Suprapubic skin (tissue), 4 donors: ENCODE measurements around the gene SIMC1. TPM values are rescaled to one million over a fixed set of nuclear protein-coding genes. Genes with fewer than 3 reads are reported as not detected.
"Not testable (repeated sequence)": the region's sequence is repeated elsewhere in the genome, so short reads cannot be mapped to it uniquely, and the experiment has no call there.

Experiments used
- DNase-seq, 2 donors: peaks; one replicate each; pipeline ENCODE4 v3.0.0-alpha.2; 2019; ENCODE audit warnings: low spot score in 2 of 2
- H3K27ac ChIP-seq: fragments of 200-600 bp; sonication (generic); one replicate; pipeline ENCODE4 v1.5.1; 2019
- H3K27me3 ChIP-seq: fragments of 200-600 bp; sonication (generic); one replicate; pipeline ENCODE4 v1.5.1; 2019
- H3K36me3 ChIP-seq: fragments of 200-600 bp; sonication (generic); one replicate; pipeline ENCODE4 v1.5.1; 2019
- H3K4me1 ChIP-seq: fragments of 200-600 bp; sonication (generic); one replicate; pipeline ENCODE4 v1.5.1; 2019
- H3K4me3 ChIP-seq: fragments of 200-600 bp; sonication (generic); one replicate; pipeline ENCODE4 v1.5.1; 2019; ENCODE audit warnings: mild to moderate bottlenecking
- H3K9me3 ChIP-seq: fragments of 200-600 bp; sonication (generic); one replicate; pipeline ENCODE4 v1.5.1; 2019
- EP300 ChIP-seq: sonication (generic); formaldehyde crosslinking; IDR thresholded peaks from one replicate; pipeline ENCODE4 v1.6.1; 2017; ENCODE audit warnings: antibody characterized with exemption
- POLR2A ChIP-seq, 2 donors: fragments of 450-650 bp; IDR thresholded peaks; one replicate each; pipeline ENCODE4 v1.6.1; 2017; ENCODE audit warnings: antibody characterized with exemption in 2 of 2, mild to moderate bottlenecking in 2 of 2, moderate library complexity in 2 of 2
- POLR2AphosphoS5 ChIP-seq, 3 donors: sonication (generic); formaldehyde crosslinking; IDR thresholded peaks; one replicate each; pipeline ENCODE4 v1.6.1; 2017; ENCODE audit warnings: antibody characterized with exemption in 3 of 3
- WGBS: methylation state at CpG from one replicate; pipeline ENCODE4 v1.1.5; 2018; 5-methylcytosine and 5-hydroxymethylcytosine counted together
- total RNA-seq, 4 donors: library from RNA; depleted of rRNA; stranded (reverse); fragments of >200 nt; gene quantifications; one replicate each; pipeline ENCODE4 v1.1.0, GENCODE V29; 2016
- TF ChIP-seq, protein P1 (sequence below), 2 donors: fragments of 200-600 bp in 1 of 2; fragments of 450-650 bp in 1 of 2; sonication (generic) in 1 of 2; IDR thresholded peaks; one replicate each; pipeline ENCODE4 v1.5.1; 2016 to 2019; ENCODE audit warnings: antibody characterized with exemption in 2 of 2, mild to moderate bottlenecking in 1 of 2, moderate library complexity in 1 of 2

Gene SIMC1
- total RNA-seq, 4 donors from 2014 or later, result 9.6 to 27.8 (median 12.9) TPM

DNA sequence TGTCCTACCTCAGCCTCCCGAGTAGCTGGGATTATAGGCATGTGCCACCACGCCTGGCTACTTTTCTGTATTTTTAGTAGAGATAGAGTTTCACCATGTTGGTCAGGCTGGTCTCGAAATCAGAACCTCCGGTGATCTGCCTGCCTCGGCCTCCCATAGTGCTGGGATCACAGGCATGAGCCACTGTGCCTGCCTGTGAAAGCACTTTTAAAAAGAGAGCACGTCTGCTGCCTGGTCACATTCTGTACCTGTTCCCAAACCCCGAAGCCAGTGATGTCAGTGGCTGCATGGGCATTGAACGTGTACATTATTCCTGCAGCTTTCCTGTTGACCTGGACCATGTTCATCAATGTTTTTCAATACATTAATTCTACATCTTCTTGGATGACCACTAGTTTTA lies 35.1 kb upstream of the SIMC1 start:
- H3K36me3 ChIP-seq, result no peaks in the 10 kb centered on the region
- H3K4me3 ChIP-seq, result no peak overlapping the region
- TF ChIP-seq POLR2A (IDR thresholded peaks at IDR 0.05) (no peak), POLR2AphosphoS5 (IDR thresholded peaks at IDR 0.05) (no peak), EP300 (no peak)
- TF ChIP-seq, protein P1, sequence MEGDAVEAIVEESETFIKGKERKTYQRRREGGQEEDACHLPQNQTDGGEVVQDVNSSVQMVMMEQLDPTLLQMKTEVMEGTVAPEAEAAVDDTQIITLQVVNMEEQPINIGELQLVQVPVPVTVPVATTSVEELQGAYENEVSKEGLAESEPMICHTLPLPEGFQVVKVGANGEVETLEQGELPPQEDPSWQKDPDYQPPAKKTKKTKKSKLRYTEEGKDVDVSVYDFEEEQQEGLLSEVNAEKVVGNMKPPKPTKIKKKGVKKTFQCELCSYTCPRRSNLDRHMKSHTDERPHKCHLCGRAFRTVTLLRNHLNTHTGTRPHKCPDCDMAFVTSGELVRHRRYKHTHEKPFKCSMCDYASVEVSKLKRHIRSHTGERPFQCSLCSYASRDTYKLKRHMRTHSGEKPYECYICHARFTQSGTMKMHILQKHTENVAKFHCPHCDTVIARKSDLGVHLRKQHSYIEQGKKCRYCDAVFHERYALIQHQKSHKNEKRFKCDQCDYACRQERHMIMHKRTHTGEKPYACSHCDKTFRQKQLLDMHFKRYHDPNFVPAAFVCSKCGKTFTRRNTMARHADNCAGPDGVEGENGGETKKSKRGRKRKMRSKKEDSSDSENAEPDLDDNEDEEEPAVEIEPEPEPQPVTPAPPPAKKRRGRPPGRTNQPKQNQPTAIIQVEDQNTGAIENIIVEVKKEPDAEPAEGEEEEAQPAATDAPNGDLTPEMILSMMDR (IDR thresholded peaks at IDR 0.05), result no peak
- WGBS, result 80% methylated on average over 8 of the region's 8 CpGs
- no peak overlapping the region for H3K27ac ChIP-seq
- no peak for DNase-seq
- H3K27me3 ChIP-seq, result peaks cover 30% of the 10 kb centered on the region
- no peaks in the 10 kb centered on the region for H3K9me3 ChIP-seq
- H3K4me1 ChIP-seq, result peaks cover 8% of the 10 kb centered on the region

DNA sequence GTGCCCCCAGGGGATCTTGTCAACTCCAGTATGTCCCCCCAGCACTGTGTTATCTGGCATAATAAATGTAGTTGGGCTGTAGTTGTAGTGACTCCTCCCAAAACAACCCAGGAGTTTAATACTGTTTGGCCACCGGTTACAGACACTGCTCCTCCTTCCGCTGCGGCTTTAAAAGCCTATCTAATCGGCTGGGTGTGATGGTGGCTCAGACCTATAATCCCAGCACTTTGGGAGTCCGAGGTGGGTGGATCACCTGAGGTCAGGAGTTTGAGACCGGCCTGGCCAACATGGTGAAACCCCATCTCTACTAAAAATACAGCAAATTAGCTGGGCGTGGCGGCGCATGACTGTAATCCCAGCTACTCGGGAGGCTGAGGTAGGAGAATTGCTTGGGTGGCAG lies 34.7 kb upstream of the SIMC1 start:
- H3K27me3 ChIP-seq, result peaks cover 26% of the 10 kb centered on the region
- not testable (repeated sequence) for H3K4me3 ChIP-seq, H3K27ac ChIP-seq, H3K4me1 ChIP-seq, DNase-seq, H3K9me3 ChIP-seq, H3K36me3 ChIP-seq
- 83% methylated on average over 10 of the region's 10 CpGs for WGBS

DNA sequence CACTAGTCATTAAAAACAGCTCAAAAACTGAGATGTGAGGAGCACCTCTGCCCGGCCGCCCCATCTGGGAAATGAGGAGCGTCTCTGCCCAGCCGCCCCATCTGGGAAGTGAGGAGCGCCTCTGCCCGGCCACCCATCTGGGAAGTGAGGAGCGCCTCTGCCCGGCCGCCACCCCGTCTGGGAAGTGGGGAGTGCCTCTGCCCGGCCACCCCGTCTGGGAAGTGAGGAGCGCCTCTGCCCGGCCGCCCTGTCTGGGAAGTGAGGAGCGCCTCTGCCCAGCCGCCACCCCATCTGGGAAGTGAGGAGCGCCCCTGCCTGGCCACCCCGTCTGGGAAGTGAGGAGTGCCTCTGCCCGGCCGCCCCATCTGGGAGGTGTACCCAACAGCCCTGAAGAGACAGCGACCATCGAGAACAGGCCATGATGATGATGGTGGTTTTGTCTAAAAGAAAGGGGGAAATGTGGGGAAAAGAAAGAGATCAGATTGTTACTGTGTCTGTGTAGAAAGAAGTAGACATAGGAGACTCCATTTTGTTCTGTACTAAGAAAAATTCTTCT lies 23.7 kb upstream of the SIMC1 start:
- not testable (repeated sequence) for H3K27ac ChIP-seq, DNase-seq, H3K4me1 ChIP-seq, H3K9me3 ChIP-seq, H3K36me3 ChIP-seq, H3K27me3 ChIP-seq, H3K4me3 ChIP-seq
- WGBS, result 95% methylated on average over 8 of the region's 23 CpGs

DNA sequence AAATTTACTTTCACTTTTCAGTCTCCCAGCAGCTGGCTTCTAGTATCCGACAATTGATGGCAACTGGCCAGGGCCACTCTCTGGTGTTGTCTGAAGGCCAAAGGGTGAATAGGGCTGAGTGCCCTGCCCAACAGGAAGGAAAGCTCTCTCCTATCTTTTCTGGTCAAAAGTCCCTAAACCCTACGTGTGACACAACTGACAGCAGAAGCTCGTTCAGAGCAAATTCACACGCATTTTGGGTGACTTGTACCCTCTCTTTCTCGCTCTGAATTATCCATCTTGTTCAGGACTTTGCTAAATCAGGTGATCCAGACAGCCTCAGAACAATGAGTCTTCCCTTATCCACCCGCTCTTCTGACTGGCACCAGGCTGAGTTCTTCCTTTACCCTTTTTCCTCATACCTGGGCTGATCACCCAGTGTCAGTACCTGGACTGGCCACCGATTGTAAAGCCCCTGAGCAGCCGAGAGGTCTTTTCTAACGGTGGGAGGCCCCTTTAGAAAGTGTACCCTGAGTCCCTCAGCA lies 21.8 kb upstream of the SIMC1 start:
- not testable (repeated sequence) for H3K36me3 ChIP-seq, H3K4me1 ChIP-seq, DNase-seq, H3K27ac ChIP-seq, H3K9me3 ChIP-seq, H3K27me3 ChIP-seq, H3K4me3 ChIP-seq
- WGBS, result 58% methylated on average over 9 of the region's 9 CpGs

DNA sequence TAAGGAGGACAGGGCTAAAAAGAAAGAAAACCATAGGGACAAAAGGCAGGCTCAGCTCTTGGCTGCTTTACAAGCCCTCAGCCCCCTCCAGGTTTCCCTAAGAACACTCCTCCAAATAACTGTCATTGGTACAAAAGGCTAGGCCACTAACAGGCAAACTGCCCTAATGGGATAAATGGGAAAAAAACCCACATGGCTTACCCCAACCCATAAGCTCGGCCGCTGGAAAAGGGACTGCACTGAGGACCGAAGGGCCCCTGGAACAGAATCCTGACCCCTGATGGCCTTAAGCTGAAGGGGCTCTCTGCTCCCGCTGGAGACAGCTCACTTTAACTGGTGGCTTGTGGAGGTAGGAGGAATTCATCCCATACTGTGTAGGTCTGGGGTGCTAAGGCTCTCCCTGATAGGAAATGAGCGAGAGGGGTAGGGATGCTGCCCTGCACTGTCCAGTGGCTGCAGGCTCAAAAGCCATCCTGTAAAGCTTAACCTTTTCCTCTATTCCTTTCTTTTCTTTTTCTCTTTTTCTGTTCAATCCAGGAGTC lies 21.0 kb upstream of the SIMC1 start:
- H3K36me3 ChIP-seq, H3K4me1 ChIP-seq, H3K27ac ChIP-seq, H3K9me3 ChIP-seq, DNase-seq, H3K4me3 ChIP-seq, H3K27me3 ChIP-seq: not testable (repeated sequence)
- WGBS, result 60% methylated on average over 1 of the region's 5 CpGs

DNA sequence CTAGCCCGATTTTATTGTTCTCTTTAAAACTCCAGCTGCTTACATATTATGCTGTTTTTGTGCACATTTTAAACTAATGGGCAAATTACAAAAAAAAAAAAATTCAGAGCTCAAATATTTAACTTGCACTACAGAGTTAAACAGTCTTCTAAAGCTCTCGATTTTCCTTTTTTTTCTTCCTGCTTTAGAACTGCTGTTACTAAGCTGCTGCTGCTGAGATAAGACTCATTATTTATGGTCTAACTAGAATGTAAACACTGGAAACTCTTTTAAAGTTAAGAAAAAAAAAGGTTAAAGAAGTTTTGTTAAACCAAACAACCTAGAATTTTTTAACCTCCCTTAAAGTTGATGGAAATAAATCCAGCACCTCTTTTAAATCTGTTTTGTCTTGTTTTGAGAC lies 20.5 kb upstream of the SIMC1 start:
- not testable (repeated sequence) for DNase-seq, H3K4me1 ChIP-seq, H3K27ac ChIP-seq, H3K4me3 ChIP-seq, H3K9me3 ChIP-seq, H3K36me3 ChIP-seq, H3K27me3 ChIP-seq
- WGBS, result 22% methylated on average over 2 of the region's 2 CpGs

DNA sequence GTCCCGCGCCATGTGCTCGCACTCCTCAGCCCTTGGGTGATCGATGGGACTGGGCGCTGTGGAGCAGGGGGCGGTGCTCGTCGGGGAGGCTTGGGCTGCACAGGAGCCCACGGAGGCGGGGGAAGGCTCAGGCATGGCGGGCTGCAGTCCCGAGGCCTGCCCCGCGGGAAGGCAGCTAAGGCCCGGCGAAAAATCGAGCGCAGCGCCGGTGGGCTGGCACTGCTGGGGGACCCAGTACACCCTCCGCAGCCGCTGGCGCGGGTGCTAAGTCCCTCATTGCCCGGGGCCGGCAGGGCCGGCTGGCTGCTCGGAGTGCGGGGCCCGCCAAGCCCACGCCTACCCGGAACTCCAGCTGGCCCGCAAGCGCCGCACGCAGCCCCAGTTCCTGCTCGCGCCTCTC lies 16.2 kb upstream of the SIMC1 start:
- not testable (repeated sequence) for H3K4me1 ChIP-seq, H3K27me3 ChIP-seq, H3K36me3 ChIP-seq, H3K9me3 ChIP-seq, H3K27ac ChIP-seq, DNase-seq, H3K4me3 ChIP-seq
- WGBS, result no CpG with 5 or more reads among the region's 38 CpGs

DNA sequence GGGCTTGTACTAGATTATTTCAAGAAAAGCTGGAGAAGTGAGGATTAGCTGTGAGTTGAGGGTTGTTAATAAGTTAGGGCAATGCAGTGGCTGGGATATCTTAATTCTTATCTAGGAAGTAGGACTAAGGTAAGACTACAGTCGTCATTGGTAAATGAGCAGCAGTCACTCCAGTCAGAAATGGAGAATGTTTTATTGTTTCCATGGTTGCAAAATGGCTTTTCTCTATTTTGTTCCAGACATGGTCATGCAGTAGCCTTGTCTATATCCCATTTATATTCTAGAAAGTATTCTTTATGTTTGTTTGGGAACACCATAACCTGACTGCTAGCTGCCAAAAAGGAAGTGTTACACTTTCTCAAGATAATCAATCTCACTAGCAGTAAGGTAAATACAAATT lies 9.9 kb upstream of the SIMC1 start:
- WGBS, result 40% methylated on average over 1 of the region's 1 CpG
- H3K27ac ChIP-seq, result not testable (repeated sequence)

DNA sequence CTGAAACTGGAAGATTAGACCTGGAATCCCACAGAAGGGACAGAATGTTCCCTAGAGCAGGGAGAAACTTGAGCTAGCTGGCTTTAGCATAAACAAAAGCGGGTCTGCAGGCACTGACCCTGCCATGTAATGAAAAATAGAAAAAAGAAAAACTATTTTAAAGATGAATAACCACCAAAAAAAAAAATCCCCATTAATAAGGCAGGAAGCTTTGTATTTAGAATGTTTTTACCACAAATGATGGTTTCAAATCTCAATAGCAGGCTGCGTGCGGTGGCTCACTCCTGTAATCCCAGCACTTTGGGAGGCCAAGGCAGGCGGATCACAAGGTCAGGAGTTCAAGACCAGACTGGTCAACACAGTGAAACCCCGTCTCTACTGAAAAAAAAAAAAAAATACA lies 5.0 kb upstream of the SIMC1 start:
- not testable (repeated sequence) for H3K27me3 ChIP-seq, H3K4me1 ChIP-seq, H3K36me3 ChIP-seq, H3K4me3 ChIP-seq, H3K27ac ChIP-seq, DNase-seq, H3K9me3 ChIP-seq
- WGBS, result 92% methylated on average over 5 of the region's 5 CpGs

More for the DNA sequence above, 9.9 kb upstream of the SIMC1 start:
- not testable (repeated sequence) for H3K27me3 ChIP-seq, DNase-seq, H3K36me3 ChIP-seq, H3K9me3 ChIP-seq, H3K4me1 ChIP-seq, H3K4me3 ChIP-seq
